ENCODE measurements around the gene ATP7B.

ATP7B gene

GRCh38 chr13:51978796-51979556 lies 32.3 kb downstream of the ATP7B start:
- DNase-seq (ENCODE audit: low read depth) = no peak

- no peak for DNase-seq (ENCODE audit: low read depth)
These were observed 33.6 kb downstream of the ATP7B start for GRCh38 chr13:51977625-51978024.

GRCh38 chr13:51976890-51977289 lies 34.4 kb downstream of the ATP7B start:
- no peak for DNase-seq (ENCODE audit: low read depth)

GRCh38 chr13:51976423-51976822 lies 34.8 kb downstream of the ATP7B start:
- no peak for DNase-seq (ENCODE audit: low read depth)

- no peak for DNase-seq (ENCODE audit: low read depth)
These were observed 36.8 kb downstream of the ATP7B start for GRCh38 chr13:51974482-51974881.

- DNase-seq (ENCODE audit: low read depth) = no peak
These were observed 39.5 kb downstream of the ATP7B start for GRCh38 chr13:51971520-51972426.

GRCh38 chr13:51970349-51970748 lies 40.9 kb downstream of the ATP7B start:
- no peak for DNase-seq (ENCODE audit: low read depth)

GRCh38 chr13:51967482-51968446 lies 43.5 kb downstream of the ATP7B start:
- no peak for DNase-seq (ENCODE audit: low read depth)

- no peak for DNase-seq (ENCODE audit: low read depth)
These were observed 45.1 kb downstream of the ATP7B start for GRCh38 chr13:51966186-51966585.

- DNase-seq (ENCODE audit: low read depth) = no peak
These were observed 49.5 kb downstream of the ATP7B start for GRCh38 chr13:51961493-51962403.

GRCh38 chr13:51960766-51961165 lies 50.5 kb downstream of the ATP7B start:
- no peak for DNase-seq (ENCODE audit: low read depth)

GRCh38 chr13:51959773-51960172 lies 51.5 kb downstream of the ATP7B start:
- DNase-seq (ENCODE audit: low read depth) = no peak

GRCh38 chr13:51958217-51958547 lies 53.1 kb downstream of the ATP7B start:
- DNase-seq (ENCODE audit: low read depth) = no peak

GRCh38 chr13:51957377-51958216 lies 53.7 kb downstream of the ATP7B start:
- no peak for DNase-seq (ENCODE audit: low read depth)

- no peak for DNase-seq (ENCODE audit: low read depth)
These were observed 54.5 kb downstream of the ATP7B start for GRCh38 chr13:51956717-51957116.

- DNase-seq (ENCODE audit: low read depth) = no peak
These were observed 55.2 kb downstream of the ATP7B start for GRCh38 chr13:51955816-51956603.

GRCh38 chr13:51955281-51955771 lies 55.9 kb downstream of the ATP7B start:
- DNase-seq (ENCODE audit: low read depth) = no peak

GRCh38 chr13:51953347-51954195 lies 57.7 kb downstream of the ATP7B start:
- DNase-seq (ENCODE audit: low read depth) = no peak

Data from non-pigmented ciliary epithelial cell (primary cell).